CD4-positive, alpha-beta T cell (primary cell): ENCODE results near the gene ATP11A. TPM values are rescaled to one million over a fixed set of nuclear protein-coding genes. Genes with fewer than 3 reads are reported as not detected.

ENCODE experiments used
- ATAC-seq: fragments of 200-7000 bp; cut with Tn5 transposase; one replicate; pipeline ENCODE4 v1.10.0; 2022; ENCODE audit warnings: mild to moderate bottlenecking; ENCODE audit not compliant: poor library complexity
- CTCF ChIA-PET: fragments of 350-600 bp; sonication (Branson Sonifier 250); formaldehyde crosslinking; loops from one replicate; lab custom pipeline; 2021; ENCODE audit warnings: antibody characterized with exemption, inconsistent platforms; lab: Charles Lee
- POLR2A ChIA-PET: fragments of 350-600 bp; sonication (Branson Sonifier 250); formaldehyde crosslinking; loops from one replicate; lab custom pipeline; 2021; ENCODE audit warnings: antibody characterized with exemption, inconsistent platforms; lab: Charles Lee
- DNase-seq, 14 experiments: peaks; one replicate each; pipeline ENCODE4 v3.0.0-alpha.2; 2013 to 2020; ENCODE audit warnings: mixed read lengths in 2 of 14
- H3K27ac ChIP-seq, 2 donors: one replicate each; pipeline versions ENCODE4 v1.5.1 to v1.7.0; 2013; ENCODE audit warnings: low read length in 2 of 2, low read depth in 1 of 2, mild to moderate bottlenecking in 1 of 2
- H3K27me3 ChIP-seq, 2 experiments: 1 replicate in 1 of 2; 2 replicates in 1 of 2; pipeline versions ENCODE4 v1.6.1 to v1.7.0; 2013; ENCODE audit warnings: low read length in 2 of 2, control low read depth in 1 of 2, mild to moderate bottlenecking in 1 of 2, moderate library complexity in 1 of 2; ENCODE audit not compliant: insufficient read depth in 2 of 2, control insufficient read depth in 1 of 2
- H3K36me3 ChIP-seq: one replicate; pipeline ENCODE4 v1.6.1; 2013; ENCODE audit warnings: low read length, control low read depth; ENCODE audit not compliant: insufficient read depth
- H3K4me1 ChIP-seq: one replicate; pipeline ENCODE4 v1.6.1; 2013; ENCODE audit warnings: low read length, control low read depth; ENCODE audit not compliant: insufficient read depth
- H3K4me3 ChIP-seq: one replicate; pipeline ENCODE4 v1.5.1; 2013; ENCODE audit warnings: mild to moderate bottlenecking, low read length, moderate library complexity
- H3K9me3 ChIP-seq, 2 experiments: 1 replicate in 1 of 2; 2 replicates in 1 of 2; pipeline versions ENCODE4 v1.6.1 to v1.7.0; 2013; ENCODE audit warnings: low read length in 2 of 2, mild to moderate bottlenecking in 2 of 2, control low read depth in 1 of 2, moderate library complexity in 1 of 2; ENCODE audit not compliant: control insufficient read depth in 1 of 2, insufficient read depth in 1 of 2
- H3K27ac Mint-ChIP-seq: one replicate; pipeline ENCODE4 v1.8.0; 2020; ENCODE audit warnings: mixed read lengths
- H3K27me3 Mint-ChIP-seq: one replicate; pipeline ENCODE4 v1.8.0; 2021; ENCODE audit warnings: mixed read lengths
- H3K36me3 Mint-ChIP-seq: one replicate; pipeline ENCODE4 v1.8.0; 2021; ENCODE audit warnings: low read depth, mixed read lengths
- H3K4me1 Mint-ChIP-seq: one replicate; pipeline ENCODE4 v1.8.0; 2021; ENCODE audit warnings: low read depth, mixed read lengths
- H3K4me3 Mint-ChIP-seq: one replicate; pipeline ENCODE4 v1.8.0; 2020; ENCODE audit warnings: mild to moderate bottlenecking, mixed read lengths
- H3K9me3 Mint-ChIP-seq: one replicate; pipeline ENCODE4 v1.8.0; 2020; ENCODE audit warnings: mixed read lengths
- CTCF ChIP-seq: fragments of 200-600 bp; IDR thresholded peaks from one replicate; pipeline ENCODE4 v1.8.0; 2022; ENCODE audit warnings: antibody characterized with exemption, mild to moderate bottlenecking
- intact Hi-C, 2 experiments: fragments of 100-400 bp; cut with DNase I in 1 of 2; cut with micrococcal nuclease in 1 of 2; formaldehyde crosslinking; loops; one replicate each; pipeline versions ENCODE4 v1.15.1 to v1.9.0; 2023 to 2025; cut with DNase I, micrococcal nuclease
- total RNA-seq, 174 experiments: library from RNA in 2 of 174; stranded (reverse) in 2 of 174; gene quantifications; one replicate each; pipeline ENCODE4 v1.2.3 and lab custom pipeline; 2021 to 2026

ATP11A gene
- total RNA-seq, 2 experiments from 2014 or later: 56.7 to 66.8 TPM

- CTCF ChIA-PET: no interaction called here
- intact Hi-C loops: loop anchor here in 1 of 2 experiments (10.0 kb wide), 1 partner anchor 171 kb away; no protein-coding TSS in a partner anchor
- Histone ChIP-seq H3K9me3 (peaks cover 0 to 21% of the 10 kb centered on the region in 2 experiments), H3K27me3 (no peaks in the 10 kb centered on the region), H3K4me1 (no peaks in the 10 kb centered on the region), H3K4me3 (no peak overlapping the region), H3K36me3 (peaks cover 66% of the 10 kb centered on the region), H3K27ac (no peak overlapping the region)
- Mint-ChIP-seq H3K36me3 (peaks cover 86% of the 10 kb centered on the region), H3K27ac (no peak overlapping the region), H3K4me3 (no peak overlapping the region), H3K27me3 (no peaks in the 10 kb centered on the region), H3K9me3 (no peaks in the 10 kb centered on the region), H3K4me1 (no peaks in the 10 kb centered on the region)
- POLR2A ChIA-PET: no interaction called here
- DNase-seq (no peak), ATAC-seq (no peak)
- no peak for TF ChIP-seq CTCF
Observed at GRCh38 chr13:112815871-112816270, 126.0 kb downstream of the ATP11A start.

- H3K9me3 ChIP-seq: peaks cover 0 to 11% of the 10 kb centered on the region in 2 experiments
- ChIA-PET POLR2A (no interaction called here), CTCF (no interaction called here)
- intact Hi-C loops: loop anchor here in 1 of 2 experiments (10.0 kb wide), 1 partner anchor 173 kb away; no protein-coding TSS in a partner anchor
- no peaks in the 10 kb centered on the region for H3K27me3 ChIP-seq
- H3K4me3 Mint-ChIP-seq: no peak overlapping the region
- no peak overlapping the region for H3K27ac Mint-ChIP-seq
- no peaks in the 10 kb centered on the region for H3K4me1 Mint-ChIP-seq
- peaks cover 86% of the 10 kb centered on the region for H3K36me3 Mint-ChIP-seq
- H3K9me3 Mint-ChIP-seq: no peaks in the 10 kb centered on the region
- no peaks in the 10 kb centered on the region for H3K4me1 ChIP-seq
- TF ChIP-seq CTCF: no peak
- no peaks in the 10 kb centered on the region for H3K27me3 Mint-ChIP-seq
- H3K27ac ChIP-seq: no peak overlapping the region
- peaks cover 77% of the 10 kb centered on the region for H3K36me3 ChIP-seq
- H3K4me3 ChIP-seq: no peak overlapping the region
- ATAC-seq: no peak
- no peak for DNase-seq
Observed at GRCh38 chr13:112818040-112818697, 128.3 kb downstream of the ATP11A start.

GRCh38 chr13:112818698-112819045 is 128.8 kb downstream of the ATP11A start:
- peaks cover 78% of the 10 kb centered on the region for H3K36me3 ChIP-seq
- no peak overlapping the region for H3K27ac ChIP-seq
- ChIA-PET POLR2A (interaction anchor here (0.5 kb wide), 1 partner anchor 8 kb away, joined by 3 read pairs; no protein-coding TSS in a partner anchor), CTCF (no interaction called here)
- ATAC-seq (no peak), DNase-seq (no peak)
- H3K27me3 ChIP-seq: no peaks in the 10 kb centered on the region
- Mint-ChIP-seq H3K4me1 (no peaks in the 10 kb centered on the region), H3K9me3 (no peaks in the 10 kb centered on the region), H3K27ac (no peak overlapping the region), H3K4me3 (no peak overlapping the region), H3K27me3 (no peaks in the 10 kb centered on the region), H3K36me3 (peaks cover 84% of the 10 kb centered on the region)
- H3K4me3 ChIP-seq: no peak overlapping the region
- intact Hi-C loops: loop anchor here in 1 of 2 experiments (10.0 kb wide), 1 partner anchor 174 kb away; no protein-coding TSS in a partner anchor
- no peaks in the 10 kb centered on the region for H3K4me1 ChIP-seq
- no peak for TF ChIP-seq CTCF
- H3K9me3 ChIP-seq: peaks cover 0 to 11% of the 10 kb centered on the region in 2 experiments
